HG02759 (cell line): ENCODE results near the gene NT5C1B.
"Not testable (repeated sequence)": the region's sequence is repeated elsewhere in the genome, so short reads cannot be mapped to it uniquely, and the experiment has no call there.

Experiments used
- ATAC-seq: cut with Tn5 transposase; IDR thresholded peaks from one replicate; pipeline ENCODE4 v1.9.1; 2021; ENCODE audit warnings: mild to moderate bottlenecking, moderate library complexity; ENCODE audit not compliant: unreplicated experiment

The NT5C1B gene

DNA sequence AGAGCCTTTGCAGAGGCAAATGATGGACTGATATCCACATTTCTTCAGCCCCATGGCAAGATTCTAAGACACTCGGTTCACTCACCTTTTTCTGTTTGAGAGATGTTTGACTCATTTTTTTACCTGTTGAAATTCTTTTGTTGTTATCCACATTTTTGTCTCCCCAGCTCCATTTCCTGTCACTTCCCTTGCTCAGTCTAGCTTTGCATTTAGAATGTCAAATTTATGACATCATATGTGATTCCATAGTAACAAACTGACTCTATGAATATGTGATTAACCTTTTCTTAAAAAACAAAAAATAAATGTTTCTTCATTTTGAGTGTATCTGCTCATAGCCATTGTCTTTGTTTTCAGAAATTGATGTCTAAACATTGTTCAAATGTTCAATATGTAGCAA, at the start of gene NT5C1B:
NT5C1B (minus strand) TSS at position 216 of the 400 bp plus-strand sequence; CDS start at position 115, 101 bp downstream.
- no peak for ATAC-seq

- no peak for ATAC-seq
Observed at GRCh38 chr2:18637196-18637595, 47.8 kb upstream of the NT5C1B start.

- not testable (repeated sequence) for ATAC-seq
Observed at GRCh38 chr2:18632699-18633098, 43.3 kb upstream of the NT5C1B start.

GRCh38 chr2:18630941-18631340, 41.6 kb upstream of the NT5C1B start:
- no peak for ATAC-seq

DNA sequence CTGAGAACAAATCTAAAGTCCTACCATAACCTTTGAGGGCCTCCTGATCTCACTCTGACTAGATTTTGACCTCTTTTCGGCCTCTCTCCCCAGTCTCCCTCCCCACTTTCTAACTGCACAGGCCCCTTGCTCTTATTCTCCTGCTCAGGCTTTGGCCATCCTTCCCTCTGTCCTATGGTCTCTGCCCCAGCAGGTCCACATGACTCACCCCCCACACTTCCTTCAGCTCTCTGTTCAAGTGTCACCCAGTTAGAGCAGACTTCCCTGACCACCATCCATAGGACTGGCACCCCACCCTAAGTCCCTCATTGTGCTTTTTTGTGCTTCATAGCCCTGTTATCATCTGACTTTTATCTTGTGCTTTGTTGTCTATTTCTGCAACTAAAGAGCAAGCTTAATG, 41.2 kb upstream of the NT5C1B start:
- no peak for ATAC-seq

DNA sequence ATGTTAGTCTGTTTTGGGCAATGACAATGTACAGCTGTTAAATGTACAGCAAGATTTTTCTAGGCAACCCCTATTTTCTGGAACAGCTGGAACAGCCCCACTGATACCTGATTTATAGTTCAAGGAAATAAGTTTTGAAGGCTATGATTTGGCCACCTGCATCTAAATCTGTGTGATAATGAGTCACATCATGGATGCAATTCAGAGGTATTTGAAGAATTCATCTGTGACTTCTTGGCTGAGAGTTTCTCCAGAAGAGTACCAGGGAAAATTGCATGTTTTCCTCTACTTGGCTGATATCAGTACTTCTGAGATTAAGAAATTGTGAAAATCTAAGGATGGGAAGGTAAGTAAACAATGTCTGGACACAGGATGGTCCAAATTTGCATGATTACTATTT, 40.7 kb upstream of the NT5C1B start:
- ATAC-seq, result no peak

DNA sequence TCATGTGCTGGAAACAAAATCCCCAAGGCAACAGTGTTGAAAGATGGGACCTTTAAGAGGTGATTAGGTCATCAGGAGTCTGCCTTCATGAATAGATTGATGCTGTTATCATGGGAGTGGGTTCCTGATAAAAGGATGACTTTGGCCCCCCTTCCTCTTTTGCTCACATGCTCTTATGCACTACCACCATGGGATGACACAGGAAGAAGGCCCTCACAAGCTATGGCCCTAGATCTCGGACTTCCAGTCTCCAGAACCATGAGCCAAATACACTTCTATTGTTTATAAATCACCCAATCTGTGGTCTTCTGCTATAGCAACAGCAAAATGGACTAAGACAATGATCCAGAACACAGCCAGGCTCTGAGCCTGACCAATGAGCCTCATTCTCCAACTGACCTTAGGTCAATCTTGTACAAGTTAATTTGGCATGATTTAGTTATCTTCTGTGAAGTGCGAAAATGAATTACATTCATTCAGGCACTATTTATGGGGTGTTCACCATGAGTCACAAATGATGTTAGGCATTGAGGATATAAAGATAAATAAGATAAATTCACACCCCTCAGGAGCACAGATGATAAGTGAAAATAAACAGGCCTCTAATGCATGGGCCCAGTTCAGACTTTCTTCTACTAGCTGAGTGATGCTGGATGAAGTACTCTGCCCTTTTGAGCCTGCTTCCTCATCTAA, 37.7 kb upstream of the NT5C1B start:
- no peak for ATAC-seq

DNA sequence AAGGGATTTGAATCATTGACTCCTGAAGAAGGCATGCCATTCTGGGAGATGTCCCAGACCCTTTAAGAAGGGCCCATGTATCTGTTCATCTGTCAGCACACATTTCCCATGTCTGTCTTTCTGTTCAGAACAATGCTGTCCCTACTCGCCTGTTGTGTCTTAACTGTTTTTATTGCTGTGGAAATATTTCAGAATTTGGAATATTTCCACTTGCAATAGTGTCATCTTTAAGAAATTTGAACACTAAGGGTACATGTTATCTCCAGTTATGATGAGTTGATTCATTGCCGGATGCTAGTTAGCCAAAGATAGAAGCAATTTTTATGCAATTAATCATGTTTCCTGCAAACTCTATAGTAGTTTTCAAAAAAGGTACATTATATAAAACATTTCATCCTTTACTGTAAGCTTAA, 36.9 kb upstream of the NT5C1B start:
- ATAC-seq, result no peak

- no peak for ATAC-seq
Observed at GRCh38 chr2:18625563-18625962, 36.2 kb upstream of the NT5C1B start.

DNA sequence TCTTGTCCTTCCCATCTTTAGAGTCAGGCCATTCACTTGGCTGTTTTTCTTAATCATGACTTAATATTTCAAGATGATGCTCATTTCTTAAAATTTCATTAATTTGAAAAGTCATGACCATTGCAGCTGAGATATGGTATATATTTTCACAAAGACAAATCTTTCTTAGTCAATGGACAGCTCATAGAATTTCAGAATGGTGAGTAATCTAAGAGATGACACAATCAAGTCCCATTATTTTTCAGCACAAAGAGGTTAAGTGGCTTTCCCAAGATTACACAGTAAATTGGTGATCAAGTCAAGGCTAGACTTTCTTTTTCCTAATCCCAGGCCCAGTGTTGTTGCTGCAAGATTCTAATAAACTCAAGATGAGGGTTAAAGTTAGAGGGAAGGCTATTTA, 34.4 kb upstream of the NT5C1B start:
- no peak for ATAC-seq

- no peak for ATAC-seq
Observed at GRCh38 chr2:18620867-18621632, 31.7 kb upstream of the NT5C1B start.

GRCh38 chr2:18619091-18619490, 29.7 kb upstream of the NT5C1B start:
- no peak for ATAC-seq

DNA sequence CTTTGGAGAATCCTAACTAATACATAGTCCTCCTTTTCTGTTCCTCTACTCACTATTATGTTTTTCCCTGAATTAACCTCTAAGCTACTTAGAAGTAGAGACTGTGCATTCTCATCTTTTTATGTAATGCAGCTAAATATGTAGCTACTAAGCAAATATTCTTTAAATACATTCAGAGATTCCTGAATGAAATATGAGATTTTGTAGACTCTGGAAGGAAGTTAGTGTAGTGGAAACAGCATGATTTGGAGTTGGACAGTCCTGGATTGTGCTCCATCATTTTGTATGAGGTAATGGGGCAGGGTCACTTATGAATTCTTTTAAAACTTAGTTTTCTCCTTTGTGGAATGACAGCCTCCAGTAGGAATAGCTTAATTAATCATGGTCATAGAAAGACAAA, 24.7 kb upstream of the NT5C1B start:
- ATAC-seq, result no peak

- ATAC-seq, result no peak
Observed at GRCh38 chr2:18612133-18612532, 22.8 kb upstream of the NT5C1B start.

DNA sequence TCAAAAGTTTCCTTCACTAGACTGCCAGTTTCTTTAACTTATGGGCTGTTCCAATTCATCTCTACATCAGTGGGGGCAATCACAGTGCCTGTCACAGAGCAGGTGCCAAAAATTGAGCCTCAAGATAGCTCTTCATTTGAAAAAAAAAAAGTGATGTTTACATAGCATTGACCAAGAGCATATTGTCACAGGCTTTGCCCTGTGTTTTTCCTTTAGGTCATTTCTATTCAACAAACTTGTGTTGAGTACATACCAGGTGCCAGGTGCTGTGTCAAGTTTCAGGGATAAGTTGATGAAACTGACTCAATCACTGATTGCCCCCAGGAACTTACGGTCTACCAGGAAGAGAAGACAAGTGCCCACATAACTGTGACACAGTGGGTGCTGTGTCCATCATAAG, 22.2 kb upstream of the NT5C1B start:
- ATAC-seq, result no peak

DNA sequence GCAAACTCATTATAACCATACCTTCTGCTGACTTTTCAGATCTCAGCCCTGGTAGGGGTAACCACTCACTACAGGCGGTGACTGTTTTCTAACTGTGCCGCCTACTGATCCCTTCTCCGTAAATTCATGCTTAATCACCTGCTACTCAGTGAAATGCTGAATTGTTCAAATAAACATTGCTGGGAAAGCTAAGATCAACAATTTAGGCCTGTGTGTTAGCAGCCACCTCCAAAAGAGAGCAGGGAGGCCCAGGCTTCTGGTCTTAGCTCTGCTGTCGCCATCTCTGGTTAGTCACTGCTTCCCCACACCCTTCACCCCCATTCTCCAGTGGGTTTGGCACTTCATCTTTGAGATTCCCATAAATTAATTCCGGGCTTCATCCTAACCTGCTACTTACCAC, 21.8 kb upstream of the NT5C1B start:
- ATAC-seq, result no peak

DNA sequence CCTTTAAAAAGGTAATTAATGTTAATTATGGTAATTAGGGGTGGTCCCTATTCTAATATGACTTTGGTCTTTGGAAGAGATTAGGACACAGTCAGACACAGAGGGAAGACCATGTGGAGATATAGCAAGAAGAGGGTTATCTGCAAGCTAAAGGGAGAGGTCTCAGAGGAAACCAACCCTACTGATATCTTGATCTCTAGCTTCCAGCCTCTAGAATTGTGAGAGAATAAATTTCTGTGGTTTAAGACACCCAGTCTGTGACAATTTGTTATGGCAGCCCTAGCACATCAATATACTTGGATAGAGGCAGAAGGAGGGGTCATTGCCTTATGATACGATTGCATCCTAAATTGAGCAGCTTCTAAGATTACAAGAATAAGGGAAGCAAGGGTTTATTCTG, 21.3 kb upstream of the NT5C1B start:
- ATAC-seq, result no peak

- ATAC-seq, result no peak
Observed at GRCh38 chr2:18610090-18610489, 20.7 kb upstream of the NT5C1B start.

GRCh38 chr2:18605115-18605514, 15.7 kb upstream of the NT5C1B start:
- ATAC-seq, result no peak

DNA sequence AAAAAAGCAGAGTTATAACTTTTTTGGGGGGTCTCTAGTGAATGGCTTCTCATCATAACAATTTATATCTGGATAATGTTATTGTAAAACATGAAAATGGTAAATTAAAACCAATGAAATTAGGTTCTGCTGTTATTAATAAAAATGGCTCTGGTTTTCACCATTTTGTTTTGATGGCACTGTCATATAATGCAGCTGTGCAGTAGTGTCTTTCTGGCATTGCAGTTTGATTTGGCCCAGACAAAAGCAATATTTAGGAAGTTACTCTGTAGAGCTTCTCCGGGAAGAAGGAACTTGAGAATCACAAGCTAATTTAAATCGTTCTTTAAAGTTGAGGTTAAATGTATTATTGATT, 15.1 kb upstream of the NT5C1B start:
- no peak for ATAC-seq

GRCh38 chr2:18603854-18604530, 14.6 kb upstream of the NT5C1B start:
- ATAC-seq, result no peak

DNA sequence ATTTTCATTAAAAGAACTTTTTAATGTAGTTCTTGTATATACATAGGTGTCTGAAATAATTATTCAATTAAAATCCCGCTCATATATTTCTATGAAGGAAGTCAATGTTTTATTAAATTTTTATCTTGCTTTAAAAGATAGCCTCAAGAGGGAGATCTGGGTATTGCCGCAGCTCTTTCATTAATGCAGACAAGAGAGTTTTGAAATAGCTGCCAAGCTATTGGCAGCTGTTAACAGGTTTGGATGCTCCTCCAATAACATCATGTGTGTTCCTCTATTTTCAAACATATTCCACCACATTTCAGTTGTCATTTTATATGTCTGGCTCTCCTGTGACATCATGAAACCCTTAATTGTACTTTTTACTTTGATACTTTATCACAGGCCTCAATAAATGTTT, 12.9 kb upstream of the NT5C1B start:
- no peak for ATAC-seq
